Lower leg skin (tissue), 4 donors: ENCODE data around the gene OR4N5. TPM values are rescaled to one million over a fixed set of nuclear protein-coding genes. Genes with fewer than 3 reads are reported as not detected.

Experiments used
- DNase-seq, 2 donors: peaks; one replicate each; pipeline ENCODE4 v3.0.0-alpha.2; 2019; ENCODE audit warnings: low spot score in 2 of 2
- H3K4me3 ChIP-seq: fragments of 200-600 bp; sonication (generic); 2 replicates; pipeline ENCODE4 v1.5.1; 2017; ENCODE audit warnings: mild to moderate bottlenecking, low read depth; ENCODE audit not compliant: poor library complexity, severe bottlenecking
- CTCF ChIP-seq, 3 donors: fragments of 450-650 bp; IDR thresholded peaks; one replicate each; pipeline ENCODE4 v1.5.1; 2016; ENCODE audit warnings: antibody characterized with exemption in 3 of 3, mild to moderate bottlenecking in 3 of 3, moderate library complexity in 2 of 3
- POLR2A ChIP-seq, 2 donors: fragments of 450-650 bp; IDR thresholded peaks; one replicate each; pipeline ENCODE4 v1.6.1; 2016 to 2017; ENCODE audit warnings: antibody characterized with exemption in 2 of 2, mild to moderate bottlenecking in 1 of 2, moderate library complexity in 1 of 2
- WGBS, 2 donors: methylation state at CpG; one replicate each; pipeline ENCODE4 v1.1.5; 2018; 5-methylcytosine and 5-hydroxymethylcytosine counted together
- intact Hi-C: fragments of 100-400 bp; cut with DNase I; formaldehyde crosslinking; loops from one replicate; pipeline ENCODE4 v1.15.0; 2023; ENCODE audit warnings: low total_unique reads
- total RNA-seq, 4 donors: library from RNA; depleted of rRNA; stranded (reverse); fragments of >200 nt; gene quantifications; one replicate each; pipeline ENCODE4 v1.1.0, GENCODE V29; 2016

Gene OR4N5
- total RNA-seq, 4 donors from 2014 or later: not detected

- DNase-seq: no peak
- intact Hi-C loops: no loop called here
- no peak within 1 kb of the TSS for H3K4me3 ChIP-seq
- TF ChIP-seq CTCF (IDR thresholded peaks at IDR 0.05) (no peak), POLR2A (IDR thresholded peaks at IDR 0.05) (no peak)
- WGBS, 2 donors: 48 to 65% methylated on average over 1 of the region's 1 CpG
Measured at GRCh38 chr14:20190596-20190995, 52.0 kb downstream of the OR4N5 start, which contains the start of gene OR11G2. OR11G2 (plus strand) TSS chr14:20190896; CDS start chr14:20197438, 6,542 bp downstream.

GRCh38 chr14:20191396-20191795 is 52.8 kb downstream of the OR4N5 start:
- 68 to 74% methylated on average over 3 of the region's 3 CpGs for WGBS, 2 donors
- no peak for TF ChIP-seq CTCF (IDR thresholded peaks at IDR 0.05)
- no peak for TF ChIP-seq POLR2A (IDR thresholded peaks at IDR 0.05)
- no peak overlapping the region for H3K4me3 ChIP-seq
- intact Hi-C loops: no loop called here
- DNase-seq: no peak

- intact Hi-C loops: no loop called here
- TF ChIP-seq POLR2A (IDR thresholded peaks at IDR 0.05): no peak
- no peak for TF ChIP-seq CTCF (IDR thresholded peaks at IDR 0.05)
- no peak for DNase-seq
- H3K4me3 ChIP-seq: no peak overlapping the region
Measured at GRCh38 chr14:20194101-20194500, 55.5 kb downstream of the OR4N5 start.

Other genes starting within 250 kb of the OR4N5 start
- gene OR4K5, start 218.2 kb upstream of the OR4N5 start, total RNA-seq: not detected
- gene OR4K1, start 207.9 kb upstream of the OR4N5 start, total RNA-seq: not detected
- gene OR4K15, start 163.2 kb upstream of the OR4N5 start, total RNA-seq: not detected
- not detected for gene OR4Q2, start 136.7 kb upstream of the OR4N5 start, total RNA-seq
- not detected for gene OR4K14, start 119.5 kb upstream of the OR4N5 start, total RNA-seq
- not detected for gene OR4K13, start 102.8 kb upstream of the OR4N5 start, total RNA-seq
- not detected for gene OR4L1, start 78.8 kb upstream of the OR4N5 start, total RNA-seq
- gene OR4K17, start 28.1 kb upstream of the OR4N5 start, total RNA-seq: not detected
- gene OR11G2, start 52.1 kb downstream of the OR4N5 start, total RNA-seq: not detected
- not detected for gene OR11H6, start 84.9 kb downstream of the OR4N5 start, total RNA-seq
- gene OR11H7, start 90.2 kb downstream of the OR4N5 start, total RNA-seq: not detected
- gene OR11H4, start 100.5 kb downstream of the OR4N5 start, total RNA-seq: not detected
- 10 to 100 TPM in 3 of 4 donors, 1 to 10 TPM in 1; 8.3 to 23.9 (median 13.8) TPM for gene TTC5, start 167.1 kb downstream of the OR4N5 start, total RNA-seq
- 10 to 100 TPM; 39.1 to 58.1 (median 50.4) TPM for gene CCNB1IP1, start 194.5 kb downstream of the OR4N5 start, total RNA-seq
- gene PARP2, start 204.8 kb downstream of the OR4N5 start, total RNA-seq: 10 to 100 TPM in 3 of 4 donors, 1 to 10 TPM in 1; 7.9 to 20.4 (median 13.0) TPM